Endothelial cell of umbilical vein (primary cell): ENCODE measurements around the gene TBX20.

Experiments used
- CTCF ChIP-seq, 2 donors: IDR thresholded peaks; 1 replicate in 1 of 2; 2 replicates in 1 of 2; pipeline ENCODE4 v1.5.1; 2011; ENCODE audit warnings: low read length in 2 of 2, mild to moderate bottlenecking in 2 of 2, moderate library complexity in 2 of 2, control low read depth in 1 of 2, inconsistent platforms in 1 of 2, low read depth in 1 of 2; ENCODE audit not compliant: insufficient read depth in 1 of 2; ENCODE audit errors: extremely low read depth in 1 of 2
- EZH2 ChIP-seq: IDR thresholded peaks from 2 replicates; pipeline ENCODE4 v1.6.1; 2012; ENCODE audit warnings: borderline replicate concordance, low read depth, mild to moderate bottlenecking, moderate library complexity, low read length, inconsistent platforms; ENCODE audit not compliant: severe bottlenecking
- FOS ChIP-seq: IDR thresholded peaks from 2 replicates; pipeline ENCODE4 v1.6.1; 2011; ENCODE audit warnings: mild to moderate bottlenecking, low read length, moderate library complexity, borderline replicate concordance; ENCODE audit not compliant: insufficient read depth
- GATA2 ChIP-seq: IDR thresholded peaks from 2 replicates; pipeline ENCODE4 v1.7.0; 2011; ENCODE audit warnings: low read depth, mild to moderate bottlenecking, moderate library complexity, mixed read lengths, low read length; ENCODE audit not compliant: insufficient read length, insufficient read depth
- JUN ChIP-seq: IDR thresholded peaks from 2 replicates; pipeline ENCODE4 v1.6.1; 2011; ENCODE audit warnings: borderline replicate concordance, low read depth; ENCODE audit not compliant: insufficient read length, insufficient read depth
- MAX ChIP-seq: IDR thresholded peaks from 2 replicates; pipeline ENCODE4 v1.6.1; 2011; ENCODE audit not compliant: insufficient read depth, insufficient read length
- MYC ChIP-seq: IDR thresholded peaks from one replicate; pipeline ENCODE4 v1.6.1; 2011; ENCODE audit warnings: mild to moderate bottlenecking, low read depth, low read length
- POLR2A ChIP-seq: IDR thresholded peaks from 2 replicates; pipeline ENCODE4 v1.6.1; 2012; ENCODE audit warnings: low read depth, mild to moderate bottlenecking, control low read depth, low read length
- POLR2AphosphoS5 ChIP-seq: IDR thresholded peaks from 2 replicates; pipeline ENCODE4 v1.6.1; 2012; ENCODE audit warnings: low read depth, mild to moderate bottlenecking, control low read depth, low read length, moderate library complexity; ENCODE audit not compliant: insufficient read depth

- TF ChIP-seq POLR2AphosphoS5 (no peak), EZH2 (no peak), CTCF (IDR thresholded peaks at IDR 0.05; ENCODE audit: extremely low read depth in 1 of 2, insufficient read depth in 1 of 2, low read depth in 1 of 2, low read length in 2 of 2) (no peak), POLR2A (no peak), MYC (no peak), JUN (no peak), MAX (no peak), GATA2 (no peak), FOS (no peak)
These were observed 3.4 kb downstream of the TBX20 start for GRCh38 chr7:35250452-35250851.
